ENCODE measurements around the gene SYCN.
"Not testable (repeated sequence)": the region's sequence is repeated elsewhere in the genome, so short reads cannot be mapped to it uniquely, and the experiment has no call there.

SYCN gene

GRCh38 chr19:39203372-39204341 lies at the start of gene SYCN:
Gene SYCN, minus strand, starts transcription at chr19:39204263. Its CDS starts 9 bp downstream, at chr19:39204254.
- DNase-seq = no peak

GRCh38 chr19:39253374-39254149 lies 49.5 kb upstream of the SYCN start:
- no peak for DNase-seq

GRCh38 chr19:39252458-39252857 lies 48.4 kb upstream of the SYCN start:
- no peak for DNase-seq

GRCh38 chr19:39251846-39252245 lies 47.8 kb upstream of the SYCN start:
- no peak for DNase-seq

GRCh38 chr19:39251081-39251480 lies 47.0 kb upstream of the SYCN start:
- no peak for DNase-seq

GRCh38 chr19:39248806-39249205 lies 44.7 kb upstream of the SYCN start, which contains the start of gene IFNL4:
Gene IFNL4, minus strand, starts transcription at chr19:39248856.
- DNase-seq = no peak

GRCh38 chr19:39247701-39248664 lies 43.9 kb upstream of the SYCN start:
- DNase-seq = no peak

GRCh38 chr19:39246951-39247669 lies 43.0 kb upstream of the SYCN start:
- peak; percentile 62 for DNase-seq

- DNase-seq = not testable (repeated sequence)
Observed at GRCh38 chr19:39245166-39245565, 41.1 kb upstream of the SYCN start.

- DNase-seq = not testable (repeated sequence)
Observed at GRCh38 chr19:39244410-39245100, 40.5 kb upstream of the SYCN start, which contains the start of gene IFNL3. Gene IFNL3, minus strand, starts transcription at chr19:39245006. Its CDS starts 39 bp downstream, at chr19:39244967.

- not testable (repeated sequence) for DNase-seq
Observed at GRCh38 chr19:39243741-39244140, 39.7 kb upstream of the SYCN start.

- no peak for DNase-seq
Observed at GRCh38 chr19:39240421-39240820, 36.4 kb upstream of the SYCN start.

- DNase-seq = no peak
Observed at GRCh38 chr19:39238944-39239343, 34.9 kb upstream of the SYCN start.

GRCh38 chr19:39238209-39238608 lies 34.1 kb upstream of the SYCN start:
- DNase-seq = no peak

GRCh38 chr19:39237200-39238184 lies 33.4 kb upstream of the SYCN start:
- DNase-seq = peak; percentile 67

- DNase-seq = peak; percentile 41
Observed at GRCh38 chr19:39236527-39236926, 32.5 kb upstream of the SYCN start.

GRCh38 chr19:39232708-39233107 lies 28.6 kb upstream of the SYCN start:
- DNase-seq = no peak

GRCh38 chr19:39230096-39230764 lies 26.2 kb upstream of the SYCN start:
- DNase-seq = no peak

- no peak for DNase-seq
Observed at GRCh38 chr19:39224910-39225309, 20.8 kb upstream of the SYCN start.

Measured in CD4-positive, alpha-beta T cell treated with Interleukin-6 for 4 hours (primary cell).